Neural crest cell (in vitro differentiated cells): ENCODE measurements around the gene ENPP5. TPM values are rescaled to one million over a fixed set of nuclear protein-coding genes. Genes with fewer than 3 reads are reported as not detected.

ENCODE experiments used
- DNase-seq: peaks from one replicate; pipeline ENCODE4 v3.0.0; 2021; ENCODE audit warnings: low read depth, mixed read lengths, low spot score
- H3K27ac Mint-ChIP-seq: one replicate; pipeline ENCODE4 v1.8.0; 2021; ENCODE audit warnings: mild to moderate bottlenecking, mixed read lengths; ENCODE audit not compliant: unreplicated experiment
- H3K27me3 Mint-ChIP-seq: 2 replicates; pipeline ENCODE4 v1.8.0; 2021; ENCODE audit warnings: low read depth, mild to moderate bottlenecking, mixed read lengths
- H3K36me3 Mint-ChIP-seq: 2 replicates; pipeline ENCODE4 v1.8.0; 2021; ENCODE audit warnings: low read depth, mild to moderate bottlenecking, mixed read lengths
- H3K4me1 Mint-ChIP-seq: 2 replicates; pipeline ENCODE4 v1.8.0; 2021; ENCODE audit warnings: mixed read lengths
- H3K4me3 Mint-ChIP-seq: one replicate; pipeline ENCODE4 v1.8.0; 2021; ENCODE audit warnings: mild to moderate bottlenecking, mixed read lengths
- H3K9me3 Mint-ChIP-seq: 2 replicates; pipeline ENCODE4 v1.8.0; 2021; ENCODE audit warnings: mixed read lengths
- total RNA-seq: library from RNA; stranded (reverse); gene quantifications from 2 replicates; pipeline ENCODE4 v1.2.1, GENCODE V29; 2021
- TF ChIP-seq, protein P1 (sequence below): fragments of 200-600 bp; sonication (generic); conservative IDR thresholded peaks from 2 replicates; pipeline ENCODE4 v1.5.0; 2021; ENCODE audit warnings: antibody characterized with exemption, mild to moderate bottlenecking

ENPP5 gene
- total RNA-seq, 1 donor from 2014 or later, result 0.68 TPM

DNA sequence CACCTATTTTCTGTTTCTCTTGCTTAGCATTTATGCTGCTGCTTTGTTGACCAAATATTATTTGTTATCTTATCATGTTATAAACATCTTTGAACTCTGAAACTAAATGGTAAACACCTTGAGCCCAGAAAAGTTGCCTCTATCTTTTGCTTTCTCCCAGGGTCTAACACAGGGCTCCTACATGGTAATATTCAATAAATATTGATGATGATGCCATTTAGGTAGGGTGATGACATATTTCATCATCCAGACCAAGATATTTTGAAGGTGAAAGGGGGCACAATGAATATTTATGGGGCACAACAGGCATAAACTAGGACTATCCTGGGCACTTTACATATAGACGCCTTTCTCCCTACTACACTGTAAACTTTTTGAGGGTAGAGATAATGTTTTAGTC is 52.6 kb downstream of the ENPP5 start:
- H3K27me3 Mint-ChIP-seq, result peaks cover 5% of the 10 kb centered on the region
- no peak for DNase-seq
- H3K36me3 Mint-ChIP-seq, result peaks cover 12% of the 10 kb centered on the region
- no peak overlapping the region for H3K4me3 Mint-ChIP-seq
- no peaks in the 10 kb centered on the region for H3K4me1 Mint-ChIP-seq
- no peak overlapping the region for H3K27ac Mint-ChIP-seq
- TF ChIP-seq, protein P1, sequence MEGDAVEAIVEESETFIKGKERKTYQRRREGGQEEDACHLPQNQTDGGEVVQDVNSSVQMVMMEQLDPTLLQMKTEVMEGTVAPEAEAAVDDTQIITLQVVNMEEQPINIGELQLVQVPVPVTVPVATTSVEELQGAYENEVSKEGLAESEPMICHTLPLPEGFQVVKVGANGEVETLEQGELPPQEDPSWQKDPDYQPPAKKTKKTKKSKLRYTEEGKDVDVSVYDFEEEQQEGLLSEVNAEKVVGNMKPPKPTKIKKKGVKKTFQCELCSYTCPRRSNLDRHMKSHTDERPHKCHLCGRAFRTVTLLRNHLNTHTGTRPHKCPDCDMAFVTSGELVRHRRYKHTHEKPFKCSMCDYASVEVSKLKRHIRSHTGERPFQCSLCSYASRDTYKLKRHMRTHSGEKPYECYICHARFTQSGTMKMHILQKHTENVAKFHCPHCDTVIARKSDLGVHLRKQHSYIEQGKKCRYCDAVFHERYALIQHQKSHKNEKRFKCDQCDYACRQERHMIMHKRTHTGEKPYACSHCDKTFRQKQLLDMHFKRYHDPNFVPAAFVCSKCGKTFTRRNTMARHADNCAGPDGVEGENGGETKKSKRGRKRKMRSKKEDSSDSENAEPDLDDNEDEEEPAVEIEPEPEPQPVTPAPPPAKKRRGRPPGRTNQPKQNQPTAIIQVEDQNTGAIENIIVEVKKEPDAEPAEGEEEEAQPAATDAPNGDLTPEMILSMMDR, result no peak
- peaks cover 14% of the 10 kb centered on the region for H3K9me3 Mint-ChIP-seq

DNA sequence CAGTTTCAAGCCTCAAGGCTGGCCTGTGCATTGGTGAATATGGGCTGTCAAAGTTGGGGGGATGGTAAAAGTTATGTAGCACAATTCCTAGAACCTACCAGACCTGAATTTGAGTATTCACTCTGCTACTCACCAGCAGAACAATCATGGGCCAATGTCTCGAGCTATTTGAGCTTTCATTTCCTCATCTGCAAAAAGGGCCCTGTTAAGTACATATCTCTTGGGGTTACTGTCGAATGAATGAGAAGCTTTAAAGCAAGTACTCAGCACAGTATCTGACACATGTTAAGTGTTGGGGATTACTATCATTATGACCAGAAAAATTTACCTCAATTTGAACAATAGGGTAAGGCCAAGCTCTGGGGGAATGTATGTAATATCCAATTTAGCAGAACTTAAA is 54.5 kb downstream of the ENPP5 start:
- Mint-ChIP-seq H3K27me3 (no peaks in the 10 kb centered on the region), H3K27ac (no peak overlapping the region), H3K36me3 (peaks cover 3% of the 10 kb centered on the region), H3K9me3 (peaks cover 4% of the 10 kb centered on the region), H3K4me1 (no peaks in the 10 kb centered on the region), H3K4me3 (no peak overlapping the region)
- DNase-seq, result no peak
- TF ChIP-seq, protein P1, result no peak

DNA sequence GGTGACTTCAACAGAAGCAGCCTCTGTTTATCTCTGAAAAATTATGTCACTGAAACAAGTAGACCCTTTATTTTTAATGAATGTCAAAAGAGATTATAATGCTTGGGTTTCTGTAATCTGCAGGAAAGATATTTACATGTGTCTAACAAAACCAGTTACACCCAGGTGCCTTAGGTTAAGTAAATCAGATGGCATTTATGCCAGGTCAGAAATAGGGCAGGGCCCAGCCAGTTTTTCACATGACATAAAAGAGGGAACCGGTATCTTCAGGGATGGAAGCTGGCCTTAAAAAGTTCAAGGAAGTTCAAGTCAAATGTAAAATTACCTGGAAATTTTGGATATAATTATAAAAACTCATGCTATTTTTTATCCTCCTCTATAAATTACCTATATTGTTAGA is 55.1 kb downstream of the ENPP5 start:
- Mint-ChIP-seq H3K36me3 (peaks cover 3% of the 10 kb centered on the region), H3K4me1 (no peaks in the 10 kb centered on the region), H3K27ac (no peak overlapping the region), H3K27me3 (no peaks in the 10 kb centered on the region), H3K4me3 (no peak overlapping the region), H3K9me3 (peaks cover 5% of the 10 kb centered on the region)
- no peak for DNase-seq
- TF ChIP-seq, protein P1, result no peak

DNA sequence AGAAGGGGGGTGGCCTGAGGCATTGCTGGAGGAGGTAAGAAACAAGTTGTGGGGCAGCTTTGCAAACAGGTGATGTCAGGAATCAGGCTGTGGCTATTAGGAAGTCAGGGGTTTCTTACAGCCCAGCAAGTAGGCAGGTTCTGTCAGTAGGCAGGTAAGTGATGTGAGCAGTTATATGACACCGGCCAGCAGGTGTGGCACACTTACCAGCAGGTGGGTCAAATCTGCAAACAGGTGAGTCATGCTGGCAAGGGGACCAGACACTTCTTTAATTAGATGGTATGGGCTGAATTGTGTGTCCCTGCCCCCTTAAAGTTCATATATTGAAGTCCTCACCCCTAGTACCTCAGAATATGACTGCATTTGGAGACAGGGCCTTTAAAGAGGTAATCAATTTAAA is 57.4 kb downstream of the ENPP5 start:
- H3K9me3 Mint-ChIP-seq, result peaks cover 5% of the 10 kb centered on the region
- H3K27me3 Mint-ChIP-seq, result no peaks in the 10 kb centered on the region
- H3K36me3 Mint-ChIP-seq, result peaks cover 4% of the 10 kb centered on the region
- H3K27ac Mint-ChIP-seq, result no peak overlapping the region
- DNase-seq, result no peak
- H3K4me1 Mint-ChIP-seq, result no peaks in the 10 kb centered on the region
- TF ChIP-seq, protein P1, result no peak
- H3K4me3 Mint-ChIP-seq, result no peak overlapping the region

Other genes with a start within 250 kb of the ENPP5 start
- gene CLIC5, start 155.1 kb downstream of the ENPP5 start, total RNA-seq, result 0.20 TPM in 1 of 2 replicates, not detected in the other
- 3.3 and 3.6 TPM in 2 replicates for gene ENPP4, start 41.0 kb downstream of the ENPP5 start, total RNA-seq